Measurements from ENCODE around the gene RETSAT. TPM values are rescaled to one million over a fixed set of nuclear protein-coding genes. Genes with fewer than 3 reads are reported as not detected.

Gene RETSAT
- total and polyA plus RNA-seq, 2 of the 13 experiments (the other 11 are each of a cell fraction or from before 2014, with no cell fraction given), result 46.7 to 61.0 TPM

DNA sequence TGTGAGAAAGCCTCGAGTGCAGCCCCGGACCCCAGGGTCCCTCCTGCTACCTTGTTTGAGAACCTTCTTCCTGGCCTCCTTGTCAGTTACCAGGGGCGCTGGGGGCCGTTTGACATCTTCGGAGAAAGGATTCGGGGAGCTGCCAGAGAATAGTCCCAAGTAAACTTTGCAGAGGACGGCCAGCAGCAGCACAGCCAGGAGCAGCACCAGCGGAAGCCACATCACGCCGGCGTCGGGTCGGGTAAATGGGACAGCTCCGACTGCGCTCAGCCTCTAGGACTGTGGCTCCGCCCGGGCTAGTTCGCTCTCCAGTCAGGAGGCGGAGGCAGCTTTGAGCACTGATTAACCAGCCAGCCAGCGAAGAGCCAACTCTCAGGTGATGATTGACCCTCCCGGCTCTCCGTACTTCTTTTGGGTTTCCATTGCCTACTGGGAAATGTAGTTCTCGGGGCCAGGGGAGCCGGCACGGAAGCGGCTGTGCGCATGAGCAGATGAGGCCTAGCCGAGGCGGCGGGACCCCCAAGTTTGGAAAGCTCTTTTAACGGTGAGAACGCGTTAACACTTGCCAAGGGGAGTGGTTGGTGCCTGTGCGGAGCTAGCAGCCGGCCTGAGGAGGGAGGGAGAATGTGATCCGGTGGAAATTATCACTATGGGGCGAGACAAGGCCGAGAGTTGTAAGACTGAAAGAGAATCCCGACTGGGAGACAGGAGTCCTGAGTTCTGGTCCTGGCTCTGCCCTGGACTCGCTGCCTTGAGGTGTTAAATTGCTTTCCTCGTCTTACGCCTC is at the start of gene RETSAT, which contains the start of gene ELMOD3 (continued):
- TF ChIP-seq, protein P1, sequence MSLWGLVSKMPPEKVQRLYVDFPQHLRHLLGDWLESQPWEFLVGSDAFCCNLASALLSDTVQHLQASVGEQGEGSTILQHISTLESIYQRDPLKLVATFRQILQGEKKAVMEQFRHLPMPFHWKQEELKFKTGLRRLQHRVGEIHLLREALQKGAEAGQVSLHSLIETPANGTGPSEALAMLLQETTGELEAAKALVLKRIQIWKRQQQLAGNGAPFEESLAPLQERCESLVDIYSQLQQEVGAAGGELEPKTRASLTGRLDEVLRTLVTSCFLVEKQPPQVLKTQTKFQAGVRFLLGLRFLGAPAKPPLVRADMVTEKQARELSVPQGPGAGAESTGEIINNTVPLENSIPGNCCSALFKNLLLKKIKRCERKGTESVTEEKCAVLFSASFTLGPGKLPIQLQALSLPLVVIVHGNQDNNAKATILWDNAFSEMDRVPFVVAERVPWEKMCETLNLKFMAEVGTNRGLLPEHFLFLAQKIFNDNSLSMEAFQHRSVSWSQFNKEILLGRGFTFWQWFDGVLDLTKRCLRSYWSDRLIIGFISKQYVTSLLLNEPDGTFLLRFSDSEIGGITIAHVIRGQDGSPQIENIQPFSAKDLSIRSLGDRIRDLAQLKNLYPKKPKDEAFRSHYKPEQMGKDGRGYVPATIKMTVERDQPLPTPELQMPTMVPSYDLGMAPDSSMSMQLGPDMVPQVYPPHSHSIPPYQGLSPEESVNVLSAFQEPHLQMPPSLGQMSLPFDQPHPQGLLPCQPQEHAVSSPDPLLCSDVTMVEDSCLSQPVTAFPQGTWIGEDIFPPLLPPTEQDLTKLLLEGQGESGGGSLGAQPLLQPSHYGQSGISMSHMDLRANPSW (CRISPR knock-in tag; IDR thresholded peaks at IDR 0.05; ENCODE audit: borderline replicate concordance), result peak; percentile 85; the same call in 1 of the 2 replicates
- TF ChIP-seq MAF1 (CRISPR knock-in tag; IDR thresholded peaks at IDR 0.05; ENCODE audit: borderline replicate concordance) (peak; percentile 94; the same call in 1 of the 2 replicates), ZBTB7B (CRISPR knock-in tag; IDR thresholded peaks at IDR 0.05) (peak; percentile 95), ZNF75D (CRISPR knock-in tag; IDR thresholded peaks at IDR 0.05; ENCODE audit: borderline replicate concordance) (no peak), IKZF4 (CRISPR knock-in tag; IDR thresholded peaks at IDR 0.05; ENCODE audit: borderline replicate concordance, low read depth, not compliant biosample characterization) (peak; percentile 56), SOX13 (IDR thresholded peaks at IDR 0.05) (0 out of 2 replicates have a peak, but pooled peaks have one; percentile 11), SOX13 (CRISPR knock-in tag; conservative IDR thresholded peaks at IDR 0.05 in 1 of 2, IDR thresholded peaks at IDR 0.05 in 1 of 2) (peak in 1 of 2 experiments; percentile 60; a peak in 2 of 4 replicates), ZNF775 (CRISPR knock-in tag; IDR thresholded peaks at IDR 0.05; ENCODE audit: borderline replicate concordance) (no peak), ZBTB42 (CRISPR knock-in tag; IDR thresholded peaks at IDR 0.05) (peak; percentile 73)
- TF ChIP-seq, protein P2, sequence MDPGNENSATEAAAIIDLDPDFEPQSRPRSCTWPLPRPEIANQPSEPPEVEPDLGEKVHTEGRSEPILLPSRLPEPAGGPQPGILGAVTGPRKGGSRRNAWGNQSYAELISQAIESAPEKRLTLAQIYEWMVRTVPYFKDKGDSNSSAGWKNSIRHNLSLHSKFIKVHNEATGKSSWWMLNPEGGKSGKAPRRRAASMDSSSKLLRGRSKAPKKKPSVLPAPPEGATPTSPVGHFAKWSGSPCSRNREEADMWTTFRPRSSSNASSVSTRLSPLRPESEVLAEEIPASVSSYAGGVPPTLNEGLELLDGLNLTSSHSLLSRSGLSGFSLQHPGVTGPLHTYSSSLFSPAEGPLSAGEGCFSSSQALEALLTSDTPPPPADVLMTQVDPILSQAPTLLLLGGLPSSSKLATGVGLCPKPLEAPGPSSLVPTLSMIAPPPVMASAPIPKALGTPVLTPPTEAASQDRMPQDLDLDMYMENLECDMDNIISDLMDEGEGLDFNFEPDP (CRISPR knock-in tag; conservative IDR thresholded peaks at IDR 0.05), result 0 out of 2 replicates have a peak, but pooled peaks have one; percentile 4
- TF ChIP-seq, protein P3, sequence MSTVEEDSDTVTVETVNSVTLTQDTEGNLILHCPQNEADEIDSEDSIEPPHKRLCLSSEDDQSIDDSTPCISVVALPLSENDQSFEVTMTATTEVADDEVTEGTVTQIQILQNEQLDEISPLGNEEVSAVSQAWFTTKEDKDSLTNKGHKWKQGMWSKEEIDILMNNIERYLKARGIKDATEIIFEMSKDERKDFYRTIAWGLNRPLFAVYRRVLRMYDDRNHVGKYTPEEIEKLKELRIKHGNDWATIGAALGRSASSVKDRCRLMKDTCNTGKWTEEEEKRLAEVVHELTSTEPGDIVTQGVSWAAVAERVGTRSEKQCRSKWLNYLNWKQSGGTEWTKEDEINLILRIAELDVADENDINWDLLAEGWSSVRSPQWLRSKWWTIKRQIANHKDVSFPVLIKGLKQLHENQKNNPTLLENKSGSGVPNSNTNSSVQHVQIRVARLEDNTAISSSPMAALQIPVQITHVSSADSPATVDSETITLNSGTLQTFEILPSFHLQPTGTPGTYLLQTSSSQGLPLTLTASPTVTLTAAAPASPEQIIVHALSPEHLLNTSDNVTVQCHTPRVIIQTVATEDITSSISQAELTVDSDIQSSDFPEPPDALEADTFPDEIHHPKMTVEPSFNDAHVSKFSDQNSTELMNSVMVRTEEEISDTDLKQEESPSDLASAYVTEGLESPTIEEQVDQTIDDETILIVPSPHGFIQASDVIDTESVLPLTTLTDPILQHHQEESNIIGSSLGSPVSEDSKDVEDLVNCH (CRISPR knock-in tag; IDR thresholded peaks at IDR 0.05), result 0 out of 2 replicates have a peak, but pooled peaks have one; percentile 68

All from HepG2 (cell line).